HG03558 (cell line): Measurements from ENCODE around the gene ZNF423.

Experiments used
- ATAC-seq: cut with Tn5 transposase; IDR thresholded peaks from one replicate; pipeline ENCODE4 v1.9.1; 2021; ENCODE audit warnings: moderate number of reproducible peaks; ENCODE audit not compliant: unreplicated experiment; ENCODE audit errors: extremely low read depth

Gene ZNF423

DNA sequence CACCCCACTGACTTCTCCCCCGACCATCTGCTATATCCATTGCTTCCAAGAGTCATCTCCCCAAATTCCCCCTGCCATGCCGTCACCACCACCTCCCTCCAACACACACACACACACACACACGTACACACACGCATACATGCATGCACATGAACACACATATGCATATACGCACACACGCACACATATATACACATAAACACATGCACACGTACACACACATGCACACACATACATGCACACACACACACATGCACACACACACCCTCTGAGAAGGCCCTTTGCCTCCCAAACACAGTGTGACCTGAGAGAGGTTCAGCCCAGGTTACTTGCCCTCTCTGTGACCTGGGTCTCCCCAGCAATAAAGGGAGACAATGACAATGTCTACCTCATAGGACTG, 95.1 kb downstream of the ZNF423 start:
- no peak for ATAC-seq

- no peak for ATAC-seq
Observed at GRCh38 chr16:49757559-49758069, 98.3 kb downstream of the ZNF423 start.

DNA sequence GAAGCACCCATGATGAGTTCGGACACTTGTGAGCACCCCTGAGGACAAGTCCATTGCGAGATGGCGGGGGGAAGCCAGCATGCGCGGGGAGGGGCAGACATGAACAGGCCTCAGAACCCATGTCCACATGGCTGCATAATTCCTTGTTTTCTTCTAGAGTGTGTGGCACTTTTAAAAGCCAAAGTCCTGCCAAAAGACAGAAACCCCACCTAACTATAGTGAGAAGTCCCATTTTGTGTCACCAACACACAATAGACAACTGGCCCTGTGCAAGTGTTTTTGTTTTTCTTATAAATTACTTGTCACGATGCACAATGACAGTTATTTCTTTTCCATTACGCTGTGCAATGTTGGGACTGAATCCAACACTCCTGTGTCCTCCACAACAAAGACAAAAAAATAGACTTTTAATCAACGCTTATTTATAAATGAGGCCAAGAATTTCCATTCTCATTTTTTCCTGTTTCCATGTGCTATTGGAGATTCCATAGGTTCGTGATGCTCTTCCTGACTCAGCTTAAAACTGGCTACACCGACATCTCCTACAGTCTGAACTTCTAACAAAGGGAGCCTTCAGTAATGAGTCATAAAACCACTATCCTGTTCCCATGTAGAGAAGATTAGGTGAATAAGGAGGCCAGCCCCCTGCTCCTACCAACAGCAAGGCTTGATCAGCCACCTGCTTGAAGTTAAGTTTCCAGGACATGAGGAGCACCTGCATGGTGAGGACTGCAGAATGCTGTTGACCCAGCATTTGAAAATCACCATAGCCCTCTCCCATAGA, 98.9 kb downstream of the ZNF423 start:
- ATAC-seq = no peak

DNA sequence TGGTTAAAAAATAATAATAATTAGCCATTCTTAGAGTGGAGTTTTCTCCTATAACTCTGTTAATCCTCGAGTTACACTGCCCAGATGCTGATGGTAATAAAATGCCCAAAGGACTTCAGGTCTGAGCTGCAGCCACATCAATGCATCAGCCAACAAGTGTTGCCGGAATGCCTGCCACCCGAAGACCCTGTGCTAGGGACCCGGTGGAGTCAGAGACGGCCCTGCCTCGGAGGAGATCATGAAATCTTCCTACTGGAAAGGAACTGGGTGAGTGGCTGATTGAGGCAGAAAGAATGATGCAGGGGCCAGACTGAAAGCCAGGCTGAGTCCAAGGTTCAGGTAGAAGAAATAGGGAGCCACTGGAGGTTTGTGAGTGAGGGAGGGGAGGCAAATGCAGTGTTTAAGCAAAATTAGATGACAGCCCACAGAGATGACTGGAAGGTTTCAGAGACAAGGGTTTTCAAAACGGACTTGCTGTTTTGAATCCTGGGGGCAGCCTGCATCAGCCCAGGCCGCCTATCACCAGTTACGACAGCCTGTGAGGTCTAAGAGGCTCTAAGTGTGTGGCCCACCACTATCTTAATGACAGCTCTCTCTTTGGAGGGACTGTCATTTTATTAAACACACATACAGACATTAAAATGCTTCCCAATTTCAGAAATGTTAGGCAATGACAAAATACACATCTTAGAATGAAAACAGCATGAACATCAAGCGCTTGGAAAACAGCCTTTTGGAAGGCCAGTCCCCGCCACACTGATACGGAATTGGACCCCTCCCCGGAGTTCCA, 100.0 kb downstream of the ZNF423 start:
- ATAC-seq = no peak

DNA sequence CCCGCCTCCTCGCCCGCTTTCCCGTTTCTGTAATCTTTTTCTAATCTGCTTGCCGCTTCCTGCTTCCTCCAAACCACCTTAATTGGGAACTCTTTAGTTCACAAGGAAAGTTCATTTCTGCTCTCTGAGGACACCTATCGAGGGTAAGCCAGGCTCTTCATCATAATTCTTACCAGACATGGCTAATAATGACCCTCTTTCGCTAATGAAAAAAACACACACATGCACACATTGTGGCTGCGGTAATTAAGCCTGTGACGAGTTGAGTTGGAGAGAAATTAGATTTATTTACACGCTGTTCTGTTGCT, 100.6 kb downstream of the ZNF423 start:
- no peak for ATAC-seq

DNA sequence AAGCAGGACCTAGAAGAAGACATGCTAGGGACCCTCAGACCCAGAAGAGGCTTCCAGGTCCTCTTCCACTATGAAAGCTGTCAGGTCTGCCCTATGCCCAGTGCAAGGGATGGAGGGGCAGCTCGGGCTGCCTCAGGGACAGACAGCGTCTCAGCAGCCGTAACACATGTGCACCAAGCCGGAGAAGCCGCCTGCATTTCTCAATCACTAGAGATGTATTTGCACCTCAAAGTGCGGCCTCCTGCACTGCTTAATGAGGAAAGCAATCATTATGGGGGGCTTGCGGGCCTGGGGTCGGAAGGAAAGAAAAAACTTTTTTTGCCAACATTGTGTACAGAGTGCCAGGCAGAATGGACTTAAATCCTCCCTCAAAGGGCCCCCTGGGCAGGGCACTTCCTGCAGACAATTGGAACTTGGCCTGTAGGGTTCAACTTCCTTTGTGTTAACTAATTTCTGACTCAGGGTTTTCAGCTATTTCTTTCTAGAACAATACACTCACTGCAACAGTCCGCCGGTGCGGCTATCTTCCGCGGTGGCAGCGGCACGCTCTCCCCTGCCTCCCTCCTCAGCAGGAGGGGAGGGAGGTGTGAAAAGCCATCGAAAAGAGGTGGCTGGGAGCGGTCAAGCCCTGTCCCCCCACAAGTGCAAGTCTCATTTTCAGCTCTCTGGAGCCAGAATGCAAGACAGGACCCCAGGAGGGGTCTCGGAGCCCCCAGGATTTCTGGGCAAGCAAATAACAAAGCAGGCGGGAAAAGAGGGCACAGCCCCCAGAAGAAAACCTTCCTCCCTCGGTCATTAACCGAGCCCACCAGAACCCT, 101.2 kb downstream of the ZNF423 start:
- no peak for ATAC-seq

DNA sequence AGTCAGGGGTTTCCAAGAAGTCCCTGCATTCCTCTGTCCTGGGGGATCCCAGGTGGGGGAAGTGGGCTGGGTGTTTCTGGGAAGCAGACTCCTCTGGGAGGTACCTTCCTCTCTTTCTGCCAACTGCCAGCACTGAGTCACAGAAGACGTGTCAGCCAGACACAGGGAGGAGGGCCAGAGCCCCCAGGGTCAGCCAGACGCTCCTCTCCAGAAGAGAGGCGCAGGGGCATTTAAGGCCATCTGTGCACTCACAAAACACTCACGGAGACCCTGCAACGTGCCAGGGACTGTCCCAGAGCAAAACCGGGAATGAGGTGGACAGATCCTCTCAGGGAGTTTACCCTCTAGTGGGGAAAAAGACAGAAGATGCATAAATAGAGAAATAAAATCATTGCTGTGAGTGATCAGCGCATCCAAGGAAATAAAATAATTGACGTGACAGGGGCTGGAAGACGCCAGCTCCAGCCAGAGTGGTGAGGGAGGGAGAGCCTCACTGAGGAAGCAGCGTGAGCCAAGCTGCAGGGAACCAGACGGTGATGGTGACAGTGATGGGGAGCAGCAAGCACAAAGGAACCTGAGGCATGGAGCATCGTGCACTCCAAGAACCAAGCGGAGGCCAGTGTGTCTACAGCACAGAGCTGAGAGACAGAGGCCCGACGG, 105.4 kb downstream of the ZNF423 start:
- ATAC-seq = no peak

DNA sequence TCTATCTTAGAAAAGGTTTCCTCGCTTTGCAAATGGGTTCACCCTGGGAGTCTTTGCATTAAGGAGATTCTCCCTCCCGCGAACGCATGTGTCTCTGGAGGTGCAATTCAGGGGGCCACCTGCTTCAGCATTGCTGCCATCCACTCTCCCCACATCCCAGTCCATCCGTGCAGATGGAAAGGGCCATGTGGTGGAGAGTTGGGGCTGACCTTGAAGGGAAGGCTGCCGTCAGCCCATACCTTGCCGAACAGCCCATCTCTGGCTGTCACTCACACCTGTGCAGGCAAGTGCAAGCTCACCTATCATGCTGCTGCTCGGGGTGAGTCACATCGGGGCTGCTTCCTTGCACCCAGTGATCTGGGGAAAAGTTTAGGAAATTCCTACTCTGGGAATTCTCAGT, 106.1 kb downstream of the ZNF423 start:
- no peak for ATAC-seq

DNA sequence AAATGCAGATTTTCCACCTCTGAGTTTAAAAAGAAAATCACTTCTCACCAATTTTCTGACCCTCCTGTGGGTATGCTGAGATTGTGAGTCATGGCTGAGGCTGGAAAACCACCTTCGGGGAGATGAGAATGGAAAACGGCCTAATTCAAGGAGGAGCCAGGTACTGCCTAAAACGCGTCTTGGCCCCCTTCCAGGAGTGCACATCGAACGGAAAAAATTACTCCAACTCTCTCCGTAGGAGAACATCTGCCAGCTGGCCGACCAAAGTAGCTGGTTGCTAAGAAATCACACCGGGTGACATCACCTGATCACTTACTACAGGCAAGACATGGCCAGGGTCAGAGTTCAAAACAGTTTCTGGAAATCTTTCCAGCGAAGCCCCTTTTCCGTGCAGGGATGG, 107.6 kb downstream of the ZNF423 start:
- ATAC-seq = no peak

GRCh38 chr16:49747654-49748053, 108.3 kb downstream of the ZNF423 start:
- ATAC-seq = no peak

GRCh38 chr16:49746545-49746944, 109.4 kb downstream of the ZNF423 start:
- ATAC-seq = no peak

- no peak for ATAC-seq
Observed at GRCh38 chr16:49745311-49745747, 110.6 kb downstream of the ZNF423 start.

DNA sequence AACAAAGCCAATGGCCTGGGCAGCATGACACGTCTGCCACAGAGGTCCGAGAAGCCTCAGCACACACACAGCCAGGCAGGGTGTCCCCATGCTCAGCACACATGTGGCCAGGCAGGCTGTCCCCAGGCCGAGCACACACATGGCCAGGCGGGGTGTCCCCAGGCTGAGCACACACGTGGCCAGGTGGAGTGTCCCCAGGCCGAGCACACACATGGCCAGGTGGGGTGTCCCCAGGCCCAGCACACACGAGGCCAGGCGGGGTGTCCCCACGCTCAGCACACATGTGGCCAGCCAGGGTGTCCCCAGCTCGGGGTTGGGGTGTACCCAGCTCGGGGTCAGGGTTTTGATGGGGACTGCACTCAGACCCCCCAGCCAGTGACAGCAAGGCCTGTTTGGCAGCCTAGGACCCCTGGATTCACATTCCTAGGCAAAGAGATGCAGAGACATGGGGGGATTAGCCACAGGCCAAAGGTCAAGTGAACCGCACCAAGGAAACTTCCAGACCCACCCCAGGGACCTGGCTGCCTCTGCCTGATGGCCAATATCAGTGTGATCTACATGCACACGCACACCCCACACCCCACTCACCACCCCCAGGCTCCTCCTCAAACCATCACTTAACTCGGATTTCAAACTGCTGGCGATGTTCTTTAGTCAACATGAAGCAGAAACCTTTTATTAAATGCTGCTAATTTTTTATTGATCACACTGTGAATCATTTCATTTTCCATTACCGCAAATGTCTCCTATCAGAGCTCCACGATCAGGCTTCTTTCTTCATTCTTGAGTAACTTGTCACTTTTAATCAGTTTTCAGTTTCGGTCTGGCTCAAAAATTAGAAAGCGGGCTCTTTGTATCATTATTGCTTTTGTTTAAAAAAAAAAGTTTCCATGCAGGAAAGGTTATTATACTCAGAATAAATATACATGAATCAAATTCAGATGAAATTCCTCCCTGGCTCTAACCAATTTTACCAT, 111.4 kb downstream of the ZNF423 start:
- no peak for ATAC-seq

DNA sequence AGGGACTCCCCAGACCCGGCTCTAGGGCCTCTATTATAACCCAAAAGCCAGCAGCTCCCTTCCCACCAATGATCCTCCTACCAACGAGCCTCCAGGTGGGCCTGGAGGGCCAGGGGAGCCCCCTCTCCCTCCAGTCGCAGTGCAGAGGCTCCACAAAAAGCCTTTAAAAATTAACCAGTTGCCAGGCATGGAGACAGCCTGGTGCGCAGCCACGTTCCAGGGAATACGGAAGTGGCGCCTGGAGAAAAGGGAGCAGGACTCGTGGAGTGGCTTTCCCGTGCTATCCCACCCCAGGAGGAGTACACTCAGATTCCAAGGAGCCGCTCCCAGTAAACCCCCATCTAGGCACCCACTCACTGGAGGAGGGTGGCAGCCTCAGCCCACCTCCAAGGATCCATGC, 112.3 kb downstream of the ZNF423 start:
- ATAC-seq = no peak

- no peak for ATAC-seq
Observed at GRCh38 chr16:49743203-49743464, 112.8 kb downstream of the ZNF423 start.

GRCh38 chr16:49742428-49743202, 113.3 kb downstream of the ZNF423 start:
- no peak for ATAC-seq

DNA sequence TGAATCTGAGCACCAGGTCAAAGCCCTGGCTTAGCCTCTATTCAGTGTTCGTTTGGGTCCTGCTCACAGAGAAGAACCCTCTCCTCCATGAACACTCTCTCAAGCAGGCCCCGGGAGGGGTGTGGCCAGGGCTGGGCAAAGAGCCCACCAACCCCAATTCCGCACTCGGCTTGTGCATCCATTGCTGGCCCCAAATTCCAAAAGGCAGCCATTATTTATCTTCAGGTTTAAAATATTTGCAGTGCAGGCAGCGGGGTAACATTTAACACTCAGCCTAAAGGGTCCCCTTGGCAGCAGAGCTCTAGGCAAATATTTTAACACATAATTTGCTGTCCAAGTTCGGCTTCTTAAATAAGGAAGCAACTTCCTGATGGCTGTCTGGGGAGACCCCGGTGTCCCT, 115.7 kb downstream of the ZNF423 start:
- ATAC-seq = no peak

DNA sequence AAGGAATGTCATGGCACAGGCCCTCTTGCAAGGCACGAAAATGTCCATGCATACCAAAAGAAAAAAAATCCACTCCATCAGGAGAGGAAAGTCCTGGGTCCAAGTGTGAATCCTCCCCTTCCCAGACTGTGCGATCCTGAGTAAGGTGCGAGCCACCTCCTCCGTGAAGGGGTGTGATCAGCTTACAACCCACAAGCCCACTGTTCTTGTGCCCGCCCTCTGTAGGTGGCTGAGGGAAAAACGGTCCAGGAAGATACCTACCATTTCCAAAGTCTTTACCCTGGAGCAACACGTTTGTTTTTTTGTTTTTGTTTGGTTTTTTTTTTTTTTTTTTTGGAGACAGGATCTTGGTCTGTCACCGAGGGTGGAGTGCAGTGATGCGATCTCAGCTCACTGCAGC, 116.5 kb downstream of the ZNF423 start:
- no peak for ATAC-seq

GRCh38 chr16:49738832-49739231, 117.1 kb downstream of the ZNF423 start:
- ATAC-seq = no peak
